ENCODE data around the gene CEACAM21. TPM values are rescaled to one million over a fixed set of nuclear protein-coding genes. Genes with fewer than 3 reads are reported as not detected.

Gene CEACAM21
- polyA plus RNA-seq, 3 donors: 2.1 to 6.4 (median 4.1) TPM

DNA sequence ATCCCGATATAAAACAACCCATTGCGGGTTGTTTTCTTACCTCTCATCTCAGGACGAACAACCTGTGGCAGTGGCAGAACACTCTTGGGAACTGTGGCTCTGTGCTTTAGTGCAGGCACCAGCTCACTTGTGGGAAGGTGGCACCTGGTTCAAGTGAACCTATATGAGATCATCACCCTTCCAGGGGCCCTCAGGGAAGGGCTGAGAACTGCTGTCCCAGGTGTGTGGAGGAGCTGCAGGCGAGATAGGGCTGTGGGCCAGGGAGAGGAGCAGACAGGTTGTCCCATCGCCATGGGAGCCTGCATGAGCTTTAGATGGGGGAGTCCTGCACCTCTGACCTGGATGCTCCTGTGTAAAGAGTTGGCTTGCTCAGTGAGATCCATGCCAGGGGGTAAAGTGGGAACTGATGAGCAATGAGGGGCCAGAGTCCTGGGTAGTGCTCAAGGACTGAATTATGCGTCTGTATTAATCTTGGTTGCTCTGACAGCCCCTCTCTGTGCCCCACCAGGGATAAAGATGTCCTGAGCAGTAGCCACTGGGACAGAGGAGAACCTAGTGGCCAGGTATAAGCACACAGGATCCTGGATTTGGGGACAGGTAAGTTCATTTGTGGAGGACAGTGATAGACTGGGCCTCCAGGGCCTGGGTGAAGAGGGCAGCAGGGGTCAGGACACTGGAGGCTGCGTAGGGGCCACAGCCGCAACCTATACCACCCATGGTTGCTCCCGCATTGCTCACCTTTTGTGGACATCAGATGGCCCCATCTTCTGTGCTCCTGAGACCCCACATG is 42.2 kb downstream of the CEACAM21 start:
- DNase-seq: peak in 1 of 3 donors; percentile 3
- Histone ChIP-seq H3K79me2 (ENCODE audit: insufficient read depth, low read length) (peaks cover 33% of the 10 kb centered on the region), H4K20me1 (ENCODE audit: insufficient read depth, low read length) (peaks cover 50% of the 10 kb centered on the region), H3K27ac (ENCODE audit: low read depth in 1 of 2, low read length in 2 of 2) (no peak overlapping the region), H2AFZ (ENCODE audit: insufficient read depth, low read depth, low read length, poor library complexity, severe bottlenecking) (no peak overlapping the region), H3K36me3 (replicated peaks in 1 of 2; ENCODE audit: control insufficient read depth in 1 of 2, insufficient read depth in 2 of 2, low read length in 2 of 2) (peaks cover 2 to 5% of the 10 kb centered on the region in 2 donors), H3K27me3 (ENCODE audit: control insufficient read depth in 2 of 2, insufficient read depth in 2 of 2, low read length in 2 of 2) (no peaks in the 10 kb centered on the region), H3K4me2 (replicated peaks; ENCODE audit: extremely low read depth, low read length, poor library complexity, severe bottlenecking) (no peak overlapping the region), H3K9me3 (replicated peaks in 1 of 2; ENCODE audit: control insufficient read depth in 1 of 2, insufficient read depth in 1 of 2, low read length in 2 of 2) (no peaks in the 10 kb centered on the region), H3K4me1 (ENCODE audit: control insufficient read depth in 1 of 2, insufficient read depth in 2 of 2, low read length in 2 of 2) (peaks cover 83 to 84% of the 10 kb centered on the region in 2 donors), H3K4me3 (replicated peaks in 1 of 3; ENCODE audit: low read depth in 2 of 3, low read length in 3 of 3) (no peak overlapping the region), H3K9ac (ENCODE audit: insufficient read depth, low read length, poor library complexity, severe bottlenecking) (no peak overlapping the region)
- H3K4me1 Mint-ChIP-seq: peaks cover 87% of the 10 kb centered on the region
- WGBS (ENCODE audit: insufficient coverage): 97% methylated on average over 9 of the region's 9 CpGs
- H3K9me3 Mint-ChIP-seq: no peaks in the 10 kb centered on the region
- peaks cover 20 to 34% of the 10 kb centered on the region in 2 donors for H3K36me3 Mint-ChIP-seq
- H3K4me3 Mint-ChIP-seq: no peak overlapping the region
- intact Hi-C loops (cut with micrococcal nuclease): no loop called here
- peak overlapping the region in 2 of 7 donors; percentile 5 to 35 for H3K27ac Mint-ChIP-seq
- TF ChIP-seq, protein P1, sequence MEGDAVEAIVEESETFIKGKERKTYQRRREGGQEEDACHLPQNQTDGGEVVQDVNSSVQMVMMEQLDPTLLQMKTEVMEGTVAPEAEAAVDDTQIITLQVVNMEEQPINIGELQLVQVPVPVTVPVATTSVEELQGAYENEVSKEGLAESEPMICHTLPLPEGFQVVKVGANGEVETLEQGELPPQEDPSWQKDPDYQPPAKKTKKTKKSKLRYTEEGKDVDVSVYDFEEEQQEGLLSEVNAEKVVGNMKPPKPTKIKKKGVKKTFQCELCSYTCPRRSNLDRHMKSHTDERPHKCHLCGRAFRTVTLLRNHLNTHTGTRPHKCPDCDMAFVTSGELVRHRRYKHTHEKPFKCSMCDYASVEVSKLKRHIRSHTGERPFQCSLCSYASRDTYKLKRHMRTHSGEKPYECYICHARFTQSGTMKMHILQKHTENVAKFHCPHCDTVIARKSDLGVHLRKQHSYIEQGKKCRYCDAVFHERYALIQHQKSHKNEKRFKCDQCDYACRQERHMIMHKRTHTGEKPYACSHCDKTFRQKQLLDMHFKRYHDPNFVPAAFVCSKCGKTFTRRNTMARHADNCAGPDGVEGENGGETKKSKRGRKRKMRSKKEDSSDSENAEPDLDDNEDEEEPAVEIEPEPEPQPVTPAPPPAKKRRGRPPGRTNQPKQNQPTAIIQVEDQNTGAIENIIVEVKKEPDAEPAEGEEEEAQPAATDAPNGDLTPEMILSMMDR (IDR thresholded peaks at IDR 0.05): no peak
- peaks cover 0 to 7% (median 0%) of the 10 kb centered on the region in 3 donors for H3K27me3 Mint-ChIP-seq (ENCODE audit: low read depth in 3 of 3)

DNA sequence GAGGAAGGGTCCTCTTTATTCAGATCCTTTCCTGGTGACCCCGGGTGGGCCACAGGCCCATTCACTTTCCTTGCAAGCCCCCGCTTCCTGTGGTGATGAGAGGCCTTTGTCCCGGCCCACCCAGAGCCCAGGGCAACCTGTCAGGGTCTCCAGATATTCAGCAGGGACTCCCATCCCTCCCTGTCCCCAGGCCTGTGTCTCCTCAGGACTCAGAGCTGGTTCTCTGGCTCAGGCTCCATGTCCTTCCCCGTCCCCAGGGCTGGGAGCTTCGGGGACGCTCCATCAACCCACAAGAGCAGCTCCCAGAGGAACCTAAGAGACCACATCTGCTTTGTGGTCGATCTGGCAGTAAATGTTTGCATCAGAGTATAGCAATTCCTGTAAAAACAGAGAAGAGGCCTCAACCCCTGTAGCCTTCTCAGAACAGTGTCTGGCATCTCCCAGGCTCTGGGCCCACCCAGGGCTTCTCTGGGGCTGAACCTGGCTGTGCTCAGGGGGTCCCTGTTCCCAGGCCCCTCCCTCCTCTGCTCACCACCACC is 43.1 kb downstream of the CEACAM21 start:
- Histone ChIP-seq H3K9me3 (replicated peaks in 1 of 2; ENCODE audit: control insufficient read depth in 1 of 2, insufficient read depth in 1 of 2, low read length in 2 of 2) (no peaks in the 10 kb centered on the region), H4K20me1 (ENCODE audit: insufficient read depth, low read length) (peaks cover 59% of the 10 kb centered on the region), H2AFZ (ENCODE audit: insufficient read depth, low read depth, low read length, poor library complexity, severe bottlenecking) (no peak overlapping the region), H3K27ac (ENCODE audit: low read depth in 1 of 2, low read length in 2 of 2) (peak overlapping the region; percentile 2 to 75), H3K79me2 (ENCODE audit: insufficient read depth, low read length) (peaks cover 42% of the 10 kb centered on the region), H3K9ac (ENCODE audit: insufficient read depth, low read length, poor library complexity, severe bottlenecking) (no peak overlapping the region), H3K4me1 (ENCODE audit: control insufficient read depth in 1 of 2, insufficient read depth in 2 of 2, low read length in 2 of 2) (peaks cover 92 to 94% of the 10 kb centered on the region in 2 donors), H3K27me3 (ENCODE audit: control insufficient read depth in 2 of 2, insufficient read depth in 2 of 2, low read length in 2 of 2) (no peaks in the 10 kb centered on the region), H3K36me3 (replicated peaks in 1 of 2; ENCODE audit: control insufficient read depth in 1 of 2, insufficient read depth in 2 of 2, low read length in 2 of 2) (peaks cover 2 to 8% of the 10 kb centered on the region in 2 donors), H3K4me3 (replicated peaks in 1 of 3; ENCODE audit: low read depth in 2 of 3, low read length in 3 of 3) (peak overlapping the region in 1 of 3 experiments; percentile 30), H3K4me2 (replicated peaks; ENCODE audit: extremely low read depth, low read length, poor library complexity, severe bottlenecking) (peak overlapping the region; percentile 41)
- H3K27me3 Mint-ChIP-seq (ENCODE audit: low read depth in 3 of 3): peaks cover 0 to 6% (median 0%) of the 10 kb centered on the region in 3 donors
- TF ChIP-seq, protein P1 (IDR thresholded peaks at IDR 0.05): no peak
- WGBS (ENCODE audit: insufficient coverage): 0% methylated on average over 4 of the region's 7 CpGs
- intact Hi-C loops (cut with micrococcal nuclease): no loop called here
- H3K9me3 Mint-ChIP-seq: no peaks in the 10 kb centered on the region
- peak overlapping the region in 3 of 7 donors; percentile 18 to 50 (median 30) for H3K27ac Mint-ChIP-seq
- peak in 1 of 3 donors; percentile 3 for DNase-seq
- H3K4me3 Mint-ChIP-seq: no peak overlapping the region
- H3K4me1 Mint-ChIP-seq: peaks cover 92% of the 10 kb centered on the region
- H3K36me3 Mint-ChIP-seq: peaks cover 23 to 39% of the 10 kb centered on the region in 2 donors
